GM21367 (cell line): ENCODE measurements around the gene LRRC30.
"Not testable (repeated sequence)": the region's sequence is repeated elsewhere in the genome, so short reads cannot be mapped to it uniquely, and the experiment has no call there.

Experiments used
- ATAC-seq: cut with Tn5 transposase; IDR thresholded peaks from one replicate; pipeline ENCODE4 v1.9.1; 2021; ENCODE audit not compliant: unreplicated experiment

Gene LRRC30

DNA sequence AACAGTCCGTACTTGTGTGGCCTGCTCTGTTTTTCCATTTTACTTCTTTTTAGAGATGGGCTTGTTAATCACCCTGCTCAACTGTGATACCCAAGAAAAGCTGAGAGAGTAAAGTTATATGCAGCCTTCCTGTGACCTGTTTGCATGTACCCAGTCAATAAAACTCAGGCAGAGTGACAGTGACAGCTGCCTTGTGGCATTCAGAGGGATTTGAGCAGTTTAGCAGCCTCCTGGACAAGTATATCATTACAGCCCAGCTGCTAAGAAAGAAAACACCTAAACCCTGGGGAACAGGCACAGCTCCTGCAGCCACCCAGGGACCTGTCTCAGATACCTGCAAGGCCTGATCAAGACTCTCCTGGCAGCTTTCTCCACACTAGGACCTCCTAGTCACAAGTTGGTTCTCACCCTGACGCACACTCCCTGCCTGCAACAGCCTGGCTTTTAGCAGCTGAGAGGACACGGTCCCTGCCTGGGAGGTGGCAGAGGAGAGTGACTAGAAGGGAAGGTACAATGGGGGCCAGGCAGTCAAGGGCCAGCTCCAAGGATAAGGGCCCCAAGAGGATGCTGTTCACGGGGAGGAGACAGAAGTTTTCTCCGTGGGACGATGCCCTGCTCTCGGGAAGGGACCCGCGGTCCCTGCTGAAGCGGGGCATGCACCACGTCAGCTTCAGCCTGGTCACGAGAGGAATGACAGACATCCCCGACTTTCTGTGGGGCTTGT, at the start of gene LRRC30:
LRRC30 (plus strand) TSS at position 464 of the 724 bp plus-strand sequence; CDS start at position 514, 50 bp downstream.
- ATAC-seq = no peak

- no peak for ATAC-seq
Measured at GRCh38 chr18:7185701-7186100, 45.2 kb upstream of the LRRC30 start.

DNA sequence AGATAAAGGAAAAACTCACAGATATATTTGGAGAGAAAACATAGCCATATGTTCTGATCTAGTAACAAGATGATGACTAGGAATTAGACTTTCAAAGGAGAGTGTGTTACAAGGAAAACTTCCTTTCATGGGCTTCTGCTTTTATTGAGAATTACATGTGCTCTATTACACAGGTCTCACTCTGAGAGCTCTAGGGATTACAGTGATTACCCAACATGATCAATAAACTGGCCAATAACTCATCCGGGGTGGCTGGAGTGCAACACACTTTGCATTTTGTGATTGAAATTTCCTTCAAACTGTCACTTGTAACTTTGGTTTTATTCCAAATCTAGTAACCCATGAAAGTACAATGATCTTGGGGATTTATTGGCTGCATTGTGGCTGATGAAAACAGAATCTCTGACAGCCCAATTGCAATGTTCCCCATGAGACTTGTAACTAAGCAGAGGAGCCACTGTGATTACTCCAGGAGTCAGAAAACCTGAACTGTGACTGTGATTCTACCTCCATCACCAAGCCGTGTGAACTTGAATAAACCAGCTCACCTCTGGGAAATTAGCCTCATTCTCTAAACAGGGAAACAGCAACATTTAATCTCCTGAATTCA, 40.2 kb upstream of the LRRC30 start:
- ATAC-seq = no peak

GRCh38 chr18:7191736-7192135, 39.2 kb upstream of the LRRC30 start:
- ATAC-seq = no peak

DNA sequence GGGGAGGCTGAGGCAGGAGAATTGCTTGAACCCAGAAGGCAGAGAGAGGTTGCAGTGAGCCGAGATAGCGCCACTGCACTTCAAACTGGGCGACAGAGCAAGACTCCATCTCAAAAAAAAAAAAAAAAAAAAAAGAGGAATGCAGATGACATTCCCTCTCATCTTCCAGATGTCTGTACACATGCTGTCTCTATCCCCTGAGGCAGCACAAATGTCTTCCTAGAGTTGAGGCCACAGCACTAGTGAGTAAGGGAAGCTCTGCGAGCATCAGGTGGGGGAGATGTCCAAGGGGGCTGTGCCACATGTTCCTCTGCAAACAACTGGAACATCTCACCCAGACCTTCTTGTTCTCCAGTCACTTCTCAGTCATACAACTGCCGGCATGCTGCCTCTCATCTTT, 35.6 kb upstream of the LRRC30 start:
- ATAC-seq = no peak

- ATAC-seq = no peak
Measured at GRCh38 chr18:7196421-7196820, 34.5 kb upstream of the LRRC30 start.

- ATAC-seq = no peak
Measured at GRCh38 chr18:7197854-7198253, 33.0 kb upstream of the LRRC30 start.

- no peak for ATAC-seq
Measured at GRCh38 chr18:7198326-7198725, 32.6 kb upstream of the LRRC30 start.

DNA sequence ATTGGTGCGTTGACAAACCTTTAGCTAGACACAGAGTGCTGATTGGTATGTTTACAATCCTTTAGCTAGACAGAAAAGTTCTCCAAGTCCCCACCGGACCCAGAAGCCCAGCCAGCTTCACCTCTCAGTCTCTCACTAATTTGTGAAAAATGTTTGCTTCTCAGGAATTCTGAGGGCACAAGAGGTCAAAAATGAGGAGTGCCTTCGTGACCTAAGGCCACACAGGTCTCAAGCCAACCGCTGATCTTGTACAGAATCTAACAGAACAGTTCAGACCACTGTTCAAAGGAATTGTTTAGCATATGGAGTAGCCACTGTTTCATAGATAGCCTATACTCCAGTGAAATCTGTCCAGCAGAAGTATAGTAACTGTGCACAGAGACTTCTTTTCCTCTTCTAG, 29.8 kb upstream of the LRRC30 start:
- no peak for ATAC-seq

- ATAC-seq = no peak
Measured at GRCh38 chr18:7202169-7202568, 28.7 kb upstream of the LRRC30 start.

- not testable (repeated sequence) for ATAC-seq
Measured at GRCh38 chr18:7203601-7204000, 27.3 kb upstream of the LRRC30 start.

GRCh38 chr18:7205346-7205745, 25.5 kb upstream of the LRRC30 start:
- no peak for ATAC-seq

GRCh38 chr18:7206217-7206616, 24.7 kb upstream of the LRRC30 start:
- no peak for ATAC-seq

GRCh38 chr18:7207366-7207915, 23.4 kb upstream of the LRRC30 start:
- no peak for ATAC-seq

DNA sequence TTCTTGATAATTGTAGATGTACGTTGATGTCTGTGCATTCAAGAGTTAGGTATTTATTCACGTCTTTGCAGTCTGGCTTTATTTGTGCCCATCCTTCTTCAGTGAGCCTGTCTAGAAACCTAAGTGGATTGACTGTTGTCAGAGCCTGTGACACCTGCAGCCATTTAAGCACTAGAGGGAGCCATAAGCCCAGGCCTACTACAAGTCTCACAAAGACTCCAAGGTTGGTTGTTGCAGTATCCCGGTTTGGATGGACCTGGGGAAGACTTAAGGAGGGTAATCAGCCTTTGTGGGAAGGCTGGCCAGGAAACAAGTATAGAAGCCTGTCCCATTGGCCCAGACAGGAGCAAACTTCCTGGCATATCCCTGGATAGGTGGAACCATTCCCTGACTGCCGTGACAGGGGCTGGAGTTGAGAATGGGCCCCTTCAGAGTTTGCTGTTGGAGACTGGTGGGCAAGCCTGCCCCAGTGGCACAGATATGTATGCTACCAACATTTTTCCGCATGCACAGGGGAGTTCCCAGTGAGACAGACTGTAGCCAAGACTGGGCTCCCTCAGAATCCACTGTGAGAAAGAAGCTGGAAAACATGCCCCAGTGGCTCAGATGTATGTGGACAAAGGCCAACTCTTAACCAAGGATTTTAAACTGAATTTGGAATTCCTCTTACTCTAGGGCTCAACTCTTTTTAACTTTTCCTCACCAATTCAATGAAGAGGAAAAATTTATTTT, 9.3 kb upstream of the LRRC30 start:
- ATAC-seq = no peak

DNA sequence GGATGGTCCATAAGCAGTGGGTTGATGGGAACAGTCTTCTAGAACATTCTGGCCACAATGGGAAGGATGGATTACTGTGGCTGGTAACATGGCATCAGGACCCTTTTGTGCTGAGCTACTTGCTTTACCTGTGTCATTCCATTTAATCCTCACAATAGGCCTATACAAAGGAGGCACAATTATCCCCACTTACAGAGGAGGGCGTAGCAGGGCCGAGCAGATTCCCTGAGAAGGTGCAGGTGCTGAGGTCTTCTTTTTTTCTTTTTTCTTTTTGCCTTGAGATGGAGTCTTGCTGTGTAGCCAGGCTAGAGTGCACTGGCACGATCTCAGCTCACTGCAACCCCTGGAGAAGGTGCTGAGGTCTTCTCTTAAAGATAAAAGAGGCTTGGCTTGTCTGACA, 6.7 kb upstream of the LRRC30 start:
- no peak for ATAC-seq

GRCh38 chr18:7232218-7232617, 1.3 kb downstream of the LRRC30 start:
- no peak for ATAC-seq

GRCh38 chr18:7233134-7233810, 2.4 kb downstream of the LRRC30 start:
- ATAC-seq = no peak

- no peak for ATAC-seq
Measured at GRCh38 chr18:7234091-7234490, 3.2 kb downstream of the LRRC30 start.

- ATAC-seq = no peak
Measured at GRCh38 chr18:7234956-7235355, 4.1 kb downstream of the LRRC30 start.

GRCh38 chr18:7236072-7236471, 5.2 kb downstream of the LRRC30 start:
- no peak for ATAC-seq
